Naive thymus-derived CD8-positive, alpha-beta T cell (primary cell): ENCODE data around the gene THSD7B. TPM values are rescaled to one million over a fixed set of nuclear protein-coding genes. Genes with fewer than 3 reads are reported as not detected.
"Not testable (repeated sequence)": the region's sequence is repeated elsewhere in the genome, so short reads cannot be mapped to it uniquely, and the experiment has no call there.

ENCODE experiments used
- ATAC-seq, 2 donors: fragments of 150-1000 bp; cut with Tn5 transposase in 1 of 2; sonication (Bioruptor Pico), chemical (Tn5 transposase) in 1 of 2; 1 replicate in 1 of 2; 2 replicates in 1 of 2; pipeline ENCODE4 v1.10.0; 2021; ENCODE audit warnings: mild to moderate bottlenecking in 2 of 2, moderate library complexity in 2 of 2
- POLR2A ChIA-PET: fragments of 350-600 bp; sonication (Branson Sonifier 250); formaldehyde crosslinking; loops from one replicate; lab custom pipeline; 2021; ENCODE audit warnings: antibody characterized with exemption; lab: Charles Lee
- DNase-seq, 10 donors: peaks; one replicate each; pipeline versions ENCODE4 v3.0.0 to v3.0.0-alpha.2; 2020 to 2022
- H3K27ac Mint-ChIP-seq, 10 donors: one replicate each; pipeline ENCODE4 v1.8.0; 2020 to 2022; ENCODE audit warnings: mild to moderate bottlenecking in 10 of 10, mixed read lengths in 10 of 10, moderate library complexity in 4 of 10, inconsistent platforms in 1 of 10
- H3K27me3 Mint-ChIP-seq, 5 donors: one replicate each; pipeline ENCODE4 v1.8.0; 2021 to 2022; ENCODE audit warnings: mixed read lengths in 5 of 5
- H3K36me3 Mint-ChIP-seq, 3 donors: one replicate each; pipeline ENCODE4 v1.8.0; 2020 to 2022; ENCODE audit warnings: mixed read lengths in 3 of 3, mild to moderate bottlenecking in 2 of 3, inconsistent platforms in 1 of 3
- H3K4me1 Mint-ChIP-seq, 4 donors: one replicate each; pipeline ENCODE4 v1.8.0; 2021 to 2022; ENCODE audit warnings: mixed read lengths in 4 of 4
- H3K4me3 Mint-ChIP-seq, 10 donors: one replicate each; pipeline ENCODE4 v1.8.0; 2020 to 2022; ENCODE audit warnings: mild to moderate bottlenecking in 10 of 10, mixed read lengths in 10 of 10, moderate library complexity in 6 of 10, inconsistent platforms in 1 of 10
- H3K9me3 Mint-ChIP-seq, 9 donors: one replicate each; pipeline ENCODE4 v1.8.0; 2020 to 2022; ENCODE audit warnings: mixed read lengths in 9 of 9, mild to moderate bottlenecking in 3 of 9, inconsistent platforms in 1 of 9, moderate library complexity in 1 of 9
- polyA plus RNA-seq, 3 donors: library from polyadenylated mRNA; unstranded; fragments of 300-500 nt; fragmentation: Illumina TruSeq; gene quantifications; one replicate each; pipeline ENCODE4 v1.2.3, GENCODE V29; 2021
- total RNA-seq, 8 experiments: library from RNA in 2 of 8; stranded (reverse) in 2 of 8; gene quantifications; one replicate each; pipeline ENCODE4 v1.2.3 and lab custom pipeline; 2021 to 2026

THSD7B gene
- total and polyA plus RNA-seq, 5 experiments from 2014 or later, result not detected

DNA sequence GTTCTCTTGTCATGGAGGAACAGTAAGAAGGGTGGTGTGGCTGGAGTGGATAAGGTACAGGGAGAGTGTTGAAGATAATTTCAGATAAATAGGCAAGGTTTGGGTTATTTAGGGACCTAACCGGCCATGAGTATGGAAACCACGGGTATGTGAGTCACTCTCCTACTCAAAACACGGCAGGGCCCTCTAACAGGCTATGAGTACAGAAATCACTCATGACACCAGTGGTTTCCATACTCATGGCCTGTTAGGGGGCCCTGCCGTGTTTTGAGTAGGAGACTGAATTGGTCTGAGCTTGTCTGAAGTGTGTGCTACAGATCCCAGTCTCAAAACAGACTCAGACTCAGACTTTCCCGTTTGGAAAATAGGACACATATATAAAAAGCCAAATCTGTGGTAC is 770.6 kb downstream of the THSD7B start:
- Mint-ChIP-seq H3K27me3 (peaks cover 0 to 3% (median 0%) of the 10 kb centered on the region in 5 donors), H3K36me3 (peaks cover 0 to 4% (median 0%) of the 10 kb centered on the region in 3 donors), H3K4me1 (no peaks in the 10 kb centered on the region), H3K27ac (no peak overlapping the region), H3K4me3 (no peak overlapping the region), H3K9me3 (peaks cover 0 to 18% (median 2%) of the 10 kb centered on the region in 9 donors)
- POLR2A ChIA-PET, result no interaction called here
- no peak for ATAC-seq
- DNase-seq, result no peak

DNA sequence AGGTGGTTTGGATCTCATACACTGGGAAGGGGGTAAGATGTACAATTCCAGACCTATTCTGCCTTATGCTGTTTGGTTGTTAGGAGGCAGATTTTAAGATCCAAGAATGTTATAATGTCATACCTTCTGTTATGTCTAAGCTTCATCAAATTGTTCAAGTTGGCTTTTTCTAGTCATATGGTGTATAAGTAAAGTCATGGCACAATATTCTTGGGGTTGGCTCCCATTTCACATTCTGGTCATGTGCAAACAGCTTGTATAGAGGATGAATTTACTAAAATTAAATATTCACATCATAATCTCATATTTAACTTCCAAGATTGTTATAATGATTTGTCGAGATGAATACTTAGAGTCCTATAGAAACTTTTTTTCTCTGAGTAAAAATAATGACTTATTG is 774.0 kb downstream of the THSD7B start:
- H3K9me3 Mint-ChIP-seq, result peaks cover 0 to 32% (median 10%) of the 10 kb centered on the region in 9 donors
- H3K4me1 Mint-ChIP-seq, result no peaks in the 10 kb centered on the region
- H3K36me3 Mint-ChIP-seq, result peaks cover 0 to 7% (median 0%) of the 10 kb centered on the region in 3 donors
- POLR2A ChIA-PET, result no interaction called here
- DNase-seq (no peak), ATAC-seq (no peak)
- peaks cover 0 to 3% (median 0%) of the 10 kb centered on the region in 5 donors for H3K27me3 Mint-ChIP-seq
- no peak overlapping the region for H3K4me3 Mint-ChIP-seq
- no peak overlapping the region for H3K27ac Mint-ChIP-seq

DNA sequence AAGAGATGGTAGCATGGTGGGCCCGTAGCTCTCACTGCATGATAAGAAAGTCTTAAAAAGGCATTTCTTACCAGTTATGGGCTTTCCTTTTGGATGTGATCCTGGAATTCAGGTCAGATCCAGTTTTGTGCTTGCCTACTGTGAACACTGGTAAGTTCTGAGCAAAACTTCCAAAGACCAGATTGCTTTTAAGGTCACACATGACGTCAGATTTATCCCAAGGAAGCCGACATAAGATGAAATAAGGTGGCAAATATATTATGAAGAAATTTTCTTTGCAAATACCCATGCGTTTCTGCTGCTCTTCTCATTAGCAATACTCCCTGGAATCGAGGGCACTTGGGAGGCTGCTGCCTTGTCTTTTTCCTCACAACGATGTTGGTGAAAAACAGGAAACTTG is 782.5 kb downstream of the THSD7B start:
- Mint-ChIP-seq H3K9me3 (peaks cover 0 to 3% (median 0%) of the 10 kb centered on the region in 9 donors), H3K4me1 (no peaks in the 10 kb centered on the region), H3K4me3 (no peak overlapping the region), H3K27ac (no peak overlapping the region), H3K36me3 (no peaks in the 10 kb centered on the region), H3K27me3 (peaks cover 0 to 4% (median 0%) of the 10 kb centered on the region in 5 donors)
- DNase-seq, result no peak
- no peak for ATAC-seq
- POLR2A ChIA-PET, result no interaction called here

DNA sequence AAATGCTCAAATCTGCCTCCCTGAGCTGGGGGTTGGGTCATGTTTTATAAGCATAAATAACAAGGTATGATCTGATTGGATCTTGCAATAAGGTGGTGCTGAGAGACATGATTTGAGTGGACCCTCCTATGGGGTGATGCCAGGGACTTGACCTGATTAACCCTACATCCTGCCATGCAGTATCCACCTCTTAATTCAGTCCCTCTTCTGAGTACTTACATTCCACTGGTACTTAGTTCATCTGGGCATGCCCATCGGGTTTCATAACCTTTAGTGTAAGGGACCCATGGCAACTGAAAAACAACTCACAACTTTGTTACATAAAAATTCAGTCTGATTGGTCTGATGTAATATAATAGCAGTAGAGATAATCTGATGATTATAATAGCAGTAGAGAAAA is 801.0 kb downstream of the THSD7B start:
- Mint-ChIP-seq H3K27me3 (no peaks in the 10 kb centered on the region), H3K4me3 (no peak overlapping the region), H3K4me1 (no peaks in the 10 kb centered on the region), H3K36me3 (no peaks in the 10 kb centered on the region), H3K9me3 (peaks cover 0 to 31% (median 2%) of the 10 kb centered on the region in 9 donors), H3K27ac (no peak overlapping the region)
- DNase-seq (no peak), ATAC-seq (no peak)
- POLR2A ChIA-PET, result no interaction called here

DNA sequence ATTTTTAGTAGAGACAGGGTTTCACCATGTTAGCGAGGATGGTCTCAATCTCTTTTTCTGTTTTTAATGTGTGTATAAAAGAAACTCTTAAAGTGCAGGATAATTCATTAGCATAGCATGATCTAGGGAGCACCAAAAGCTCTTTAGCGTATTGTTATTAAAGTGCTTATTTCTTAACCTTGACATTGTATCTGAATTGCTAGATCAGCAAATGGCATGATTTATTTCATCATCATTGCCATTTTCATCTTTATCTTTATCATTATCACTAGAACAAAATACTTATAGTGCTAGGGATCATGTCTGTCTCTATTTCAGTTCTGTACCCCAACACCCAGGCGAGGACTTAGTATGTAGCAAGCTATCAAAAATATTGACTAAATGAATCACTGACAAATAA is 805.1 kb downstream of the THSD7B start:
- POLR2A ChIA-PET, result no interaction called here
- Mint-ChIP-seq H3K9me3 (peaks cover 0 to 25% (median 3%) of the 10 kb centered on the region in 9 donors), H3K36me3 (no peaks in the 10 kb centered on the region), H3K4me1 (no peaks in the 10 kb centered on the region), H3K4me3 (no peak overlapping the region), H3K27me3 (no peaks in the 10 kb centered on the region), H3K27ac (no peak overlapping the region)
- ATAC-seq (no peak), DNase-seq (no peak)

DNA sequence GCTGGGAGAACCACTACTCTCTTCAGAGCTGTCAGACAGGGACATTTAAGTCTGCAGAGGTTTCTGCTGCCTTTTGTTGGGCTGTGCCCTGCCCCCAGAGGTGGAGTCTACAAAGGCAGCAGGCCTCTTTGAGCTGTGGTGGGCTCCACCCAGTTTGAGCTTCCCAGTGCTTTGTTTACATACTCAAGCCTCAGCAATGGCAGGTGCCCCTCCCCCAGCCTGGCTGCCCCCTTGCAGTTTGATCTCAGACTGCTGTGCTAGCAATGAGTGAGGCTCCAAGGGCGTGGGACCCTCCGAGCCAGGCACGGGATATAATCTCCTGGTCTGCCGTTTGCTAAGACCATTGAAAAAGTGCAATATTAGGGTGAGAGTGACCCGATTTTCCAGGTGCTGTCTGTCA is 822.5 kb downstream of the THSD7B start:
- DNase-seq, H3K4me1 Mint-ChIP-seq, H3K27ac Mint-ChIP-seq: not testable (repeated sequence)

DNA sequence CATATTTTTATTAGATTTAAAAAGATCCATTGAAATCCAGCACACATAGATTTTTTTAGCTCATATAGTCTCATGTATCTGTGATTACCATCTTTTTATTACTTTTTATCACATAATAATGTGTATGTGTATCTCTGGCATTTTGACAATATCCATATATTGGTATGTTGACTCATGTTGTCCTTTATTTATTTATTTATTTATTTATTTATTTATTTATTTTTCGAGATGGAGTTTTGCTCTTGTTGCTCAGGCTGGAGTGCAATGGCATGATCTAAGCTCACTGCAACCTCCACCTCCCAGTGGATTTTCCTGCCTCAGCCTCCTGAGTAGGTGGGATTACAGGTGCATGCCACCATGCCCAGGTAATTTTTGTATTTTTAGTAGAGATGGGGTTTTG is 823.2 kb downstream of the THSD7B start:
- DNase-seq, H3K36me3 Mint-ChIP-seq, H3K27me3 Mint-ChIP-seq, H3K4me3 Mint-ChIP-seq, H3K27ac Mint-ChIP-seq, POLR2A ChIA-PET, H3K4me1 Mint-ChIP-seq, ATAC-seq: not testable (repeated sequence)
- H3K9me3 Mint-ChIP-seq, result peaks cover 0 to 34% (median 10%) of the 10 kb centered on the region in 9 donors

More for the DNA sequence above, 822.5 kb downstream of the THSD7B start:
- H3K4me3 Mint-ChIP-seq, POLR2A ChIA-PET, H3K36me3 Mint-ChIP-seq, H3K27me3 Mint-ChIP-seq, ATAC-seq: not testable (repeated sequence)
- peaks cover 0 to 40% (median 10%) of the 10 kb centered on the region in 9 donors for H3K9me3 Mint-ChIP-seq

DNA sequence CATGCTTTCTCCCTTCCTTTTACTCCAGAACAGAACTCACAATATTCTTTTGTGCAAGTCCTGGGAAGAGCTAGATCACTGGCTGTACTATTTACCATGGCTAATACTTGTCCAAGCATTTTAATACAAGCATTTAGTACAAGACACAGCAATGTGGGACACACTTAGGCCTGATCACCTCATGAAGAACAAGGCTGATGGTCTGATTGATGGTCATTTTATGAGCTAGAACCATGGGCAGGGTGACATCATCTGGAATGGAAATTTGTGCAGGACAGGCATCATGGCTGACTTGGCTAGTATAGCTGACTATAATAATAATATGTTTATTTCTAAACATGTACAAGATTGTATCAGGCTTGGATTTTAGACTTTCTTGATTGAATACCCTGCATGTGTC is 824.8 kb downstream of the THSD7B start:
- POLR2A ChIA-PET, result no interaction called here
- H3K27ac Mint-ChIP-seq, result no peak overlapping the region
- ATAC-seq, result no peak
- H3K4me1 Mint-ChIP-seq, result no peaks in the 10 kb centered on the region
- no peak overlapping the region for H3K4me3 Mint-ChIP-seq
- H3K36me3 Mint-ChIP-seq, result no peaks in the 10 kb centered on the region
- DNase-seq, result no peak
- peaks cover 0 to 21% (median 7%) of the 10 kb centered on the region in 9 donors for H3K9me3 Mint-ChIP-seq
- no peaks in the 10 kb centered on the region for H3K27me3 Mint-ChIP-seq

DNA sequence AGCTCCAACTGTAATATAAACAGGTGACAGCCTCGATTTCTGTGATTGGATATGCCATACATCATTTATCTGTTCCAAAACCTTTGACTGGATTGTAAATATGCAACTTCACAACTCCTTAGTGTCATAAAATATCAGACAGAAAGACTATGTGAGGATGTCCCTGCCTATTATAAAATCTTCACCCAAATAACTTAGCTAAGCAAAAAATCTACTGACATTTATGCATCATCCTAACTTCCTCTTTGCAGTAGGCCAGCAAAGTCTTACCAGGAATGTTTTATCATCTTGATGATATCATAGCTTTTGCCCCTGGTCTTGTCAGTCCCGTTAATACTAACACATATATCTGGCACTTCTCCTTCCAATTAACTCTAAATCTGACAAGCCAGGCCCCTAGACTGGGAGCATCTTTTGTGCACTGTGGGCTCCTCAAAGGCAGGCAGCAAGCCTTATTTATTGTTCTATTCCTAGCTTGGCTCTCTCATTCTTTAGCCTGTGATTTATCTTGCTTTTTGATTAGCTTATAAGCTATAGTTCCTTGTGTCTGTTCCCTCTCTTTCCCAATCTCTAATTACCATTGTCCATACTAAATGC is 842.5 kb downstream of the THSD7B start:
- Mint-ChIP-seq H3K4me1 (no peaks in the 10 kb centered on the region), H3K27me3 (peaks cover 0 to 1% (median 0%) of the 10 kb centered on the region in 5 donors), H3K27ac (no peak overlapping the region), H3K9me3 (peaks cover 0 to 13% (median 4%) of the 10 kb centered on the region in 9 donors), H3K4me3 (no peak overlapping the region), H3K36me3 (no peaks in the 10 kb centered on the region)
- ATAC-seq, result no peak
- POLR2A ChIA-PET, result no interaction called here
- no peak for DNase-seq

DNA sequence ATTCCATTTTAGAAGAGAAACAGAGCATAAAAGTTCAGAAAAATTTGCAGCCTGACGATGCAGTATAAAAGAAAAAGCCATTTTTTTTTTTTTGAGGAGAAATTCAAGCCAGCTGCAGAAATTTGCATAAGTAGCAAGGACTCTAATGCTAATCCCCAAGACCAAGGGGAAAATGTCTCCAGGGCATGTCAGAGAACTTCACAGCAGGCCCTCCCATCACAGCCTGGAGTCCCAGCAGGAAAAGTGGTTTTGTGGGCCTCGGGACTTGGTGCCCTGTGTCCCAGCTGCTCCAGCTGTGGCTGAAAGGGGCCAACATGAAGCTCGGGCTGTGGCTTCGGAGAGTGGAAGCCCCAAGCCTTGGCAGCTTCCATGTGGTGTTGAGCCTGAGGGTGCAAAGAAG is 873.6 kb downstream of the THSD7B start:
- Mint-ChIP-seq H3K9me3 (peaks cover 0 to 15% (median 4%) of the 10 kb centered on the region in 9 donors), H3K27me3 (peaks cover 0 to 4% (median 0%) of the 10 kb centered on the region in 5 donors), H3K4me3 (no peak overlapping the region), H3K4me1 (no peaks in the 10 kb centered on the region), H3K27ac (no peak overlapping the region), H3K36me3 (no peaks in the 10 kb centered on the region)
- ATAC-seq (no peak), DNase-seq (no peak)
- POLR2A ChIA-PET, result no interaction called here

DNA sequence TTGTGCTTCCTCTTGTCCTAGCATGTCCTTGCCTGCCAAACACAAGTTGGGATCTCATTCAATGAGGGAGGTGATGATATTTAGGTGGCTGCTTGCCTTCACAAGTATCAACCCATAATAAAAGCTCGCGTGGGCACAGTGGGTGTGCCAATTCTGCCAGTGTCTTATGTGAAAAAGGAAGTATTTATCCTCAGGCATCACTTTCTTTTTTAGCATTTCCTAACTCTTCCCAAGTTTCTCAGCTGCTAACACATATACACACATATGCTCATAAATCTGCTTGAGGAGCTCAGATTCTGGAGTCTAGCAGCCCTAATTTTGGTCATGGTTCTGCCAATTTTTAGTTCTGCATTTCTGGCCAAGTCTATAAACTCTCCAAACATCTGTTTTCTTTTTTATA is 879.4 kb downstream of the THSD7B start:
- DNase-seq (no peak), ATAC-seq (no peak)
- Mint-ChIP-seq H3K4me1 (no peaks in the 10 kb centered on the region), H3K27ac (no peak overlapping the region), H3K27me3 (peaks cover 0 to 2% (median 0%) of the 10 kb centered on the region in 5 donors), H3K36me3 (no peaks in the 10 kb centered on the region), H3K9me3 (peaks cover 0 to 22% (median 7%) of the 10 kb centered on the region in 9 donors), H3K4me3 (no peak overlapping the region)
- POLR2A ChIA-PET, result no interaction called here

DNA sequence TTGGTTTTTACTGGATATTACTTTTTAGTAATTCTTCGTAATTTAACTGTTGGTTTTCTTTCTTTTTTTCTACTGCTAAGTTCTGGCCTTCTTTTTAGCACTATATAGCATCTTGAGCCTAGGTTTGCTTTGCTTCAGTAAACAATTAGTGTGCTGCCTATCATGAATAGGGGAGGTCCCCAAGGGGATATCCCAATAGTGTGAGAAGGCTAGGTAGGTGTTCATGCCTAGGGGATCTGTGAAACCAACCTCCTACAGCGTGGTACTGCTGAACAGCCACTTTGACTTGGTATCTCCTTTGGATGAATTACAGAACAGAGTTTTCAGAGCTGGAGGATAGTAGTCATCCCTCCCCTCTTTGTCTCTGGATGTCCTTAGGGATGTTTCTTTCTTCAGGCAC is 888.7 kb downstream of the THSD7B start:
- Mint-ChIP-seq H3K9me3 (peaks cover 0 to 21% (median 3%) of the 10 kb centered on the region in 9 donors), H3K27me3 (peaks cover 0 to 4% (median 0%) of the 10 kb centered on the region in 5 donors), H3K36me3 (no peaks in the 10 kb centered on the region), H3K4me1 (no peaks in the 10 kb centered on the region), H3K4me3 (no peak overlapping the region), H3K27ac (no peak overlapping the region)
- no peak for DNase-seq
- ATAC-seq, result no peak
- POLR2A ChIA-PET, result no interaction called here

DNA sequence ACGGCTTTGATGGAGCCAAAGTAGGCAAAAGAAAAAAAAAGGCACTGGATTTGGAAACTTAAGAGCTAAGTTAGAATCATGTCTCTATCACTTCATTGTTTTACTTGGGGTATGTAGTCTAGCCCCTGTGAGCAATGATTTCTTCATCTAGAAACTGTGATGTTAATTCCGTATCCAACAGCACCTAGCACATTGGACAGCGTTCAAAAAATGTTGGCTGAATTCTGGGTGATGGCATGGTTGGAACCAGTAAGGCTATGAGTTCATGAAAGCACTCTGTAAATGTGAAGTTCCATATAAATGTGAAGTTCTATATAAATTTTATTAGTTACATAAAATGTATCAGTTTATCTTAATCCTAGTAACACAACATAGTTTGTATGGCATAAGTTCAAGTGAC is 890.5 kb downstream of the THSD7B start:
- Mint-ChIP-seq H3K9me3 (peaks cover 0 to 21% (median 0%) of the 10 kb centered on the region in 9 donors), H3K27me3 (peaks cover 0 to 4% (median 0%) of the 10 kb centered on the region in 5 donors)
- no peak for ATAC-seq

DNA sequence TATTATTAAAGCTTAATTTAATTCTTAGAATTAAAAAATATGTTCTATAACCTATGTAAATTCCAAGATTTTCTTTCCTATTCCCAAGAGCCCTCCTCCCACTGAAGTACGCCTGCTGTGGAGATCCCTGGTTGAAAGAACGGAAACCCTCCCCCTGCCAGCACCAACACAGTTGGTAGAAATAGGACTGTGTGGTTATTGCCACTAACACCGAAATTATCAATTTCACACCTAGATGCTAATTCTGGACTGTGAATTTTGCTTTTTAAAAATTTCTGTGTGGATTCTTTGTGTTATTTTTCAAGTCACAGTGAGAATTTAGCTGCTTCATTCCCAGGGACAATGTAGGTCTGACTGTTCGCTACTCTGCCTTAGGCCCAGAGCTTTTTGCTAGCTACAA is 893.1 kb downstream of the THSD7B start:
- POLR2A ChIA-PET, result no interaction called here
- ATAC-seq (no peak), DNase-seq (no peak)
- H3K9me3 Mint-ChIP-seq, result peaks cover 0 to 10% (median 2%) of the 10 kb centered on the region in 9 donors
- H3K4me1 Mint-ChIP-seq, result no peaks in the 10 kb centered on the region
- no peak overlapping the region for H3K4me3 Mint-ChIP-seq
- no peak overlapping the region for H3K27ac Mint-ChIP-seq
- H3K36me3 Mint-ChIP-seq, result no peaks in the 10 kb centered on the region
- H3K27me3 Mint-ChIP-seq, result peaks cover 0 to 6% (median 0%) of the 10 kb centered on the region in 5 donors

More for the DNA sequence above, 890.5 kb downstream of the THSD7B start:
- no peak overlapping the region for H3K27ac Mint-ChIP-seq
- no peaks in the 10 kb centered on the region for H3K36me3 Mint-ChIP-seq
- H3K4me3 Mint-ChIP-seq, result no peak overlapping the region
- no peaks in the 10 kb centered on the region for H3K4me1 Mint-ChIP-seq
- no peak for DNase-seq
- POLR2A ChIA-PET, result no interaction called here
